GM19099 (cell line): Measurements from ENCODE around the gene NDST1.

Experiments used
- POLR2A ChIP-seq: IDR thresholded peaks from 3 replicates; pipeline ENCODE4 v1.6.1; 2011; ENCODE audit warnings: low read depth; ENCODE audit not compliant: insufficient read length; ENCODE audit errors: extremely low read depth

NDST1 gene

DNA sequence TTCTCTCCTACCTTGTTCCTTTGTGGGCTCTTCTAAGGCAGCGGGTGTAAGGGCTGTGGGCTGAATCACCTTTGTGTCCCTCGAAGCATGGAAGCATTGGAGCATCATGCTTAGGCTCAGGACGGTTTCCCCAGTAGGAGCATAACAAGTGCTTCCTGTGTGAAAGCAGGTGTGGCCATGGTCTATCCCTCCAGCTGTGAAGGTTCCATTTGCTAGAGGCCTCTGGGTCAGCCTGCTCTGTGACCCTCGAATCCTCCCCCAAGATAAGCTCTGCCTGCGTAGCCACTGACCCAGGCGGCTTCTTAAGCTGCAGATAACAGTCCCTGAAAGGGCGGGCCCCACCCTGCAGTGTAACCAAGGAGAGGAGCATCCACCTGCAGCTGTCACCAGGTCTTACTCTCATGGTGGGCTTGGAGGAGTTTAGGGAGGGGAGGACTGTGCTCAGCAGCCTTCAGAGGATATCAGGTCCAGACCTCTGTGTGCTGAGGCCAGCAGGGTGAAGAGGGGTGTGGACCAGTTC, 8.4 kb upstream of the NDST1 start:
- no peak for TF ChIP-seq POLR2A

DNA sequence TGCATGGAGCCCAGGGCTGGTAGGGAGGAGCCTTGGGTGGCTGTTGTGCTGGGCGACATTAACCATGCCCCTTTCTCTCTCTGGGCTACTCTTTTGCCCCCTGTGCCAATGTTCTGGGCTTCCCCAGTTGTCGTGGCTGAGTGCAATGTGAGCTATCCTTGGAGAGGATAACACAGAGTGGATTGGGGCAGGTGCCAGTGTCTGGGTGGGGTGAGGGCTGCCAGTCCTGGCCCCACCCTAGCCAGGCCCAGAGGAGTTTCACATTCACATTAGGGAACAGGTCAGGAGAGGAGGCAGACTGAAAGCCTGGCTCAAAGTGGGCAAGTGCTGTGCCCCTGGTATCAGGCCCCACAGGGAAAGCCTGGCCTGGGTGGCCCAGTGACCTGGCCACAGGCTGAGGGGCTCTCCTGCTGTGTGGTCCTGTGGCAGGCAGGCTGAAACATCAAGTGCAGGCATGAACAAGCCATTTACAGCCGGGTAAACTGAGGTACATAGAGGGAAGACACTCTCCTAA, 7.5 kb upstream of the NDST1 start:
- no peak for TF ChIP-seq POLR2A

DNA sequence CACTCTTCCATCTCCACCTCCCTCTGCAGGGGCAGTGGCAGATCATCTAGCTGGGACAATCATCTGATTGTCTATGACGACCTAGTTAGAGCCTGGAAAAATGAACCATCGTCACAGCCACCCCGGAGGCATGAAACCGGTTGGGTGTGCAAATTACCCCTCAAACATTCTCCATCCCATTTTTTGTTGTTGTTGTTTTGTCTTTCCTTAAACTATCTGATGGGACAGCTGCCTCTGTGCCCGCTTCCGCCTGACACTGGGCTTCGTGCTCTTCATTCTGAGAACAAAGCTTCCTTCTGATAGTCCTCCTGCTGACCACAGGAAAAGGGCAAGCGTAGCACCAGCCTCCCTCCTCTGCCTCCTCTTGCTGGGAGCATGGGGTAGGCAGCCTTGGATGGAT, 7.0 kb upstream of the NDST1 start:
- no peak for TF ChIP-seq POLR2A

DNA sequence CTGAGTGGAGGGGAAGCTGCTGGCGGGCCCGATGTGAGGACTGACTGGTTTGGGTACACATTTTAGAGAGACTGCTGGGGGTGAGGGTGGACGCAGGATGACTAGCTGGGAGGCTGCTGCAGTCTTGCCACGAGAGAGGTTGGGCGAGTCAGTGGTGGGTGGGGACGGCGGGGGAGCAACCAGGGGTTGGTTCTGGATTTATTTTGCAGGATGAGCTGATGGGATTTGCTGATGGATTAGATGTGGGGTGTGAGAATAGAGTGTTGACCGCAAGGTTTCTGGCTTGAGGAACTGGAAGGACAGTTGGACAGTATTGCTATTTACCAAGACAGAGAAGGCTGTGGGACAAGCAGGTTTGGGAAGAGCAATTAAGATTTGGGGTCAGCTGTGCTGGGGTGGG, 5.8 kb upstream of the NDST1 start:
- no peak for TF ChIP-seq POLR2A

DNA sequence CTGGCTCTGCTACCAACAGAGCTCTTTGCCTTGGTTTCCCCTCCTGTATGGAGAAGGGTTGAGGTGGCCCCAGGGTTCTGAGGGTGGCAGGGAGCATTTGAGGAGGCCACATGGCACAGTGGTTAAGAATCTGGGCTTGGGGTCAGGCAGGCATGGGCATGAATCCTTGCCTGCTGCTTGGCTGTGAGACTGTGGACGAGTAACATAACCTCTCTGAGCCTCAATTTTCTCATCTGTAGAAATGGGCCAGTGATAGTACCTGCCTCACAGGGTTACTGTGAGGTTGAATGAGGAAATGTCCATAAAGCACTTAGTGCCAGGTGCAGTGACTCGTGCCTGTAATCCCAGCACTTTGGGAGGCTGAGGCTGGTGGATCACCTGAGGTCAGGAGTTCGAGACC, 5.1 kb upstream of the NDST1 start:
- TF ChIP-seq POLR2A, result no peak

DNA sequence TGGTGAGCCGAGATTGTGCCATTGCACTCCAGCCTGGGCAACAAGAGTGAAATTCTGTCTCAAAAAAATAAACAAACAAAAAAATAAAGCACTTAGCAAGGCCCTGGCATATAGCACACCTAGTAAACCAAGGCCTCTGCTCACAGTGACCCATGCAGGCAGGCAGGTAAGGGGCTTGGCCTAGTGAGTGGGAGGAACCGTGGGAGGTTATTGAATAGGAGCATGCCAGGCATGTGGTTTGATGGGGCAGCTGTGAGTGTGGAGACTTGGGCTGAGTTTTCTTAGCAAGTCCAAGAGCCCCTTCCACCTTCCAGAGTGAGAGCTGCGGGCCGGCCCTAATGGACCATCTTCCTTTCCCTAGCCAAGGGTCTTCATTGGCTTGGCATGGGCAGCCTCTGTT, 4.5 kb upstream of the NDST1 start:
- TF ChIP-seq POLR2A, result no peak

DNA sequence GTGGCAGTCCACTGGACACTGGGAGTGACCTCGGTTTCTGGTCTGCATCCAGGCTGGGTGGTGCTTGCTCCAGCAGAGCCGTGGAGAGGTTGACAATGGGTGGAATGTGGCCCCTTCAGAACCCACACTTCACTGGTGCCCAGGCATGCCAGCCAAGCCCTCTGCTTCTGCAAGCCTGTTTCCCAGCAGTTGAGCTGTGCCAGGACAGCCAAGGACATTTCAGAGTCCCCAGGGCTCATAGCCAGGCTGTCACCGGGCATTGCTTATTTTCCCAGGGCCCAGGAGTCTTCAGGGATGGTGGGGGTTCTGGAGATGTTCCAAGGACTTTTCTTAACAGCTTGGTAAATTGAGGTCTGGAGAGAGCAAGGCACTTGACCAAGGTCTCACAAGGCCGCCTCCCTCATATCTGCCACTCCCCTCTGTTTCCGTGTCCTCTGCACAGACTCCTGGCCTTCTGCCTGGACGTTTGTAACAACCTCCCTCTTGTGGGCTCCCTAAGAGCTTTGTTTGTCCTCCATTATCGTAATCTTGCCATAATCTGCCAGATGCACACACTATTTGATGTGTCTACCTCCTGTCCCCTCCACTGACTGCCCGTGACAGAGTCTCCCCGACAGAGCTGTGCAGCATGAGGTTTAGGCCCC, 3.8 kb upstream of the NDST1 start:
- TF ChIP-seq POLR2A, result no peak

DNA sequence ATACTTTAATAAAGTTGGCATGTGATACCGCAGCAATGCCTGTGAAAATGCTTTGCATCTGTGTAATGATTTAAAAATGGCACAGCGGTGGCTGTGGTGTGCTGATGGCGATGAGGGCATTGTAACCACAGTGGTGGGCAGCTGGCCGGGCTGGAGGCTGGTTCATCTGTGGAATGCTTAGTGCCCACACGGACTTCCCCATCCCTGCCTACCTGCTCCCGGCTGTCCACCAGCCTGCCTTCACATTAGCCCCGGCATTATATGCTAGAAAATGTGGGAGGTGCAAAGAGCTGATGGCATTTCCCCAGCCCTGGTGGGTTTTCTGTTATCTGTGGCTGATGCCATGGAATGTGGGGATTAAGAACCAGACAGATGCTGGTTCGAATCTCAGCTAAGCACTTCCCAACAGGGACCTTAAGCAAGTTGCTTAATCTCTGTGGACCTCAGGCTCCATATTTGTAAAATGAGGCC, 2.9 kb upstream of the NDST1 start:
- no peak for TF ChIP-seq POLR2A

DNA sequence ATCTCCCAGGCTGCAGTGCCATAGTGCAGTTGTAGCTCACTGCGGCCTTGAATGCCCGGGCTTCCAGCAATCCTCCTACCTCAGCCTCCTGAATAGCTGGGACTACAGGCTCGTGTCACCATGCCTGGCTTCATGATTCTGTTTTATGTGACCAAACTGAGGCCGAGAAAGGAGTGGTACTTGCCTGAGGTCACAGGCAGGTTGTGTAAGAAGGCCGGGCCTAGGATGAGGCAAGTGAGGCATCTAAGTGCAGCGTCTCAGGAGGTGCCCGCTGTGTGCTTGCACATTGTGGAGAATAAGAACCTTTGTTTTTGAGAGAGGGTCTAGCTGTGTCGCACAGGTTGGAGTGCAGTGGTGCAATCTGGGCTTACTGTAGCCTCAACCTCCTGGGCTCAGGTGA, 2.1 kb upstream of the NDST1 start:
- TF ChIP-seq POLR2A, result no peak

DNA sequence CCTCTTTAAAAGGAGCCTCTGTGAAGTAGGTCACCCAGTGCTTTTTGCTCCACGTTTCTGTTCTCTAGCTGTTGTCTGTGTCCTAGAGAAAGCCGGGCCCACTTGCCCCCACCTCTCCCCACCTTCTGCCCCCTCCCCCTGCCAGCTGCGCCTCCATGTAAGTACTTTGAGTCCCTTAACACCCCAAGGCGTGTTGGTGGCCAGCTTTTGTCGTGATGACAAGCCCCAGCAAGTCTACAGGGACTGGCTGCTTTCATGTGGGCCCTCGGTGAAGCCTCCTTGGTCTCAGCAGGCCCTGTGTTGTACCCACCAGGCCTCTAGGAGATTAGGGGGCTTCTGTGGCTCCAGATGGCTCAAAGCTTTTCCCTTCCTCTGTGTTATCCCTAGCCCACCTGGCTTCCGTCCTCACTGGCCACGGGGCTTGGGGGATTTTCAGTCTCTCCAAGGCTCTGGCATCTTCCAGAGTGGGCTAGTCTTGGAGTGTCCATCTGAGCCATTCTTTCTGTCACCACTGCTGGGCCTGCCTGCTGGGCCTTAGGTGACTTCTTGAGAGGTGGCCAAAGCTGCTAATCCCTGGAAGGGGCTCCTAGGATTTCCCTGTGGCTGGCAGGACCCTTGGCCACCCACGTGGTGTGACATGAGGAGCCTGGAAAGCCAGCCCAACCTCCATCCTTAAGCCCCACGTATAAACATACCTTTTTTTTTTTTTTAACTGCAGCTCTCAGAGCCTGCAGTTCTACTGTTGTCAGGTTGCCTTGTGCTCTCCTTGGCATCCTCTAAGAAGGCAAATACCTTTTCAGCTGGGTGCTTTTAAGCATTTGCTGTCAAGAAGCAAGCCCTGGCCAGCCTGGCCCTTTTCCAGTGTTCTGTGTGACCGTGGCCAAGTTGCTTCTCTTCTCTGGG, 1.1 kb upstream of the NDST1 start:
- no peak for TF ChIP-seq POLR2A

DNA sequence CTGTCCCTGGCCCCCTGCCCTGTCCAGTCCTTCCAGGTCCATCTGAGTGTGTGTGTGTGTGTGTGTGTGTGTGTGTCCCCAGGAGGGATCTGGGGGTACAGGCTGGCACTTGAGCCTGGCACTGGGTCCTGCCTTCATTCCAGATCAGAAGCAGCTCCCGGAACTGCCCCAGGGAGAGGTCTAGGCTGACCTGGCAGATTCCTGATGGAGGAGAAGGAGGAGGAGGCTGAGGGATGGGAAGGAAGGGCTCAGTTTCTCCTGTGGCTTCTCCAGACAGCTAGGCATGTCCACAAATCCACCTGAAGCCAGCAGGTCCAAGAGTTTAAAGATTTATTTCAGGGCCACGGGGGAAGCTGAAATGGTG, 328 bp downstream of the NDST1 start:
- no peak for TF ChIP-seq POLR2A

DNA sequence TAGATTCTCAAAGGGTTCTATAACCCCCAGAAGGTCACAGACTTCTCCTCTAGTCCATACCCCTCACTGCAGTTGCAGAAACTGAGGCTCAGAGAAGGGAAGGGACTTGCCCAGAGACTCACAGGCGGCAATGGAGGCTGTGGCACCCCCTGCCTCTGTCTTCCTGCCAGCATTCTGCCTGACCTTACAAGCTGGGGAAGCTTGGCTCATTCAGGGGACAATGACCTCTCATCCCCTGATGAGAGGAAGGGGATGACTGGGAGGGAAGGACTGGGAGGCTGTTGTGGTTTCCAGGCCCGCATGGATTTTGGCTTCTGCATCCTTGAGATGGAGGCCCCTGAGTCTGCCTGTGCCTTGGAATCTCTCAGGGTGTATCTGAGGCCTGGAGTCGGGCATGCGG, 897 bp downstream of the NDST1 start:
- TF ChIP-seq POLR2A, result no peak

DNA sequence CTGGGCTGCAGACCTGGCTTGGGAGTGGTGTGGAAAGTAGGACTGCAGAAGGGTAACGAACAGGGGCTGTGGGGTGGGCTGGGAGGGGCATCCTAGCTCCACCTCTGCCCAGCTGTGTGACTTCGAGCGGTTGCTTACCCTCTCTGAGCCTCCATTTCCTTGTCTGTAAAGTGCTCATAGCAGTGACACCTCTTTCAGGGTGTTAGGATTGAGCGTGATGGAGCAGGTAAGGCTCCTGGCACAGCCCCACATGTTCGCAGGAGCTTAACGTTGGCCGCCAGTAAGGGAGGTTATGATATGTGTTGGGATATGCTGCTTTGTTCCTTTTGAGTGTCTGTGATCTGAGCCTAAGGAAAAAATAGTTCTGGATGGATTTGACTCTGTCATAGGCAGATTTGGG, 2.1 kb downstream of the NDST1 start:
- TF ChIP-seq POLR2A, result no peak

DNA sequence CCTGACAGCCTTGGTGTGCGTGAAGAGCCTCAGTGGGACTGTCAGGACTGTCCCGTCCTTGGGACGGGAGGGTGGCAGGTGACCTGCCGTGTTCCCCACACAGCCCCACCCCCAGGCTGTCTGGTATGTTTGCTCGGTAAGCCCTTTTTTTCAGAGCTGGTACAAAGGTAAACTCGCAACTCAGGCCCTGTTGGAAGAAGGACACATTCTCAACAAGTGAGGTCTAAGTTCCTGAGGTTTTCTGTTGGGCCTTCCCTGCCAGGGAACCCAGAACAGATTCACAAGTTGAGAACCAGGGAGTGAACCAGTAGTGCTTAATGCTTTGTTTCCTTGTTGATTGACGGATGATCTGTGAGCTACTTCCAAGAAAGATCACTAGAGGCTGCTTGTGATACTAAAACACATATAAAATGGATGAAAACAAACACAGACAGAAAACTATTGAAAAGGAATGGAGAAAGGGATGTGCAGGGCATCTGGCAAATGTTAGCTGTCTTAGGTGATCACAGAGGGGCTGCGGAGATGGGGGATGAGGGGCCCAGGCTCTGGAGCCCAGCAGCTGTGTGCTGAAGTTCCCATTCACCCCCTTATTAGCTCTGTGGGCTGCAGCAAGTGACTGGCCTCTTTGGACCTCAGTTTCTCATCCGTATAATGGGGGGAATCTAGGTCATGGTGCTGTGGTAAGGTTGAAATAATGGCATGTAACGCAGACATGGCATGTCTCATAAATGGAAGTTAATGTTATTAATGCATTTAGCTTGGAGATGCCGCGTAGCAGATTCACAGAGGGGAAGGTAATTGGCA, 2.7 kb downstream of the NDST1 start:
- no peak for TF ChIP-seq POLR2A
